ENCODE measurements around the gene ZFPM1. TPM values are rescaled to one million over a fixed set of nuclear protein-coding genes. Genes with fewer than 3 reads are reported as not detected.
"Not testable (repeated sequence)": the region's sequence is repeated elsewhere in the genome, so short reads cannot be mapped to it uniquely, and the experiment has no call there.

Gene ZFPM1
- total RNA-seq, 1 donor from 2014 or later = 5.5 TPM

DNA sequence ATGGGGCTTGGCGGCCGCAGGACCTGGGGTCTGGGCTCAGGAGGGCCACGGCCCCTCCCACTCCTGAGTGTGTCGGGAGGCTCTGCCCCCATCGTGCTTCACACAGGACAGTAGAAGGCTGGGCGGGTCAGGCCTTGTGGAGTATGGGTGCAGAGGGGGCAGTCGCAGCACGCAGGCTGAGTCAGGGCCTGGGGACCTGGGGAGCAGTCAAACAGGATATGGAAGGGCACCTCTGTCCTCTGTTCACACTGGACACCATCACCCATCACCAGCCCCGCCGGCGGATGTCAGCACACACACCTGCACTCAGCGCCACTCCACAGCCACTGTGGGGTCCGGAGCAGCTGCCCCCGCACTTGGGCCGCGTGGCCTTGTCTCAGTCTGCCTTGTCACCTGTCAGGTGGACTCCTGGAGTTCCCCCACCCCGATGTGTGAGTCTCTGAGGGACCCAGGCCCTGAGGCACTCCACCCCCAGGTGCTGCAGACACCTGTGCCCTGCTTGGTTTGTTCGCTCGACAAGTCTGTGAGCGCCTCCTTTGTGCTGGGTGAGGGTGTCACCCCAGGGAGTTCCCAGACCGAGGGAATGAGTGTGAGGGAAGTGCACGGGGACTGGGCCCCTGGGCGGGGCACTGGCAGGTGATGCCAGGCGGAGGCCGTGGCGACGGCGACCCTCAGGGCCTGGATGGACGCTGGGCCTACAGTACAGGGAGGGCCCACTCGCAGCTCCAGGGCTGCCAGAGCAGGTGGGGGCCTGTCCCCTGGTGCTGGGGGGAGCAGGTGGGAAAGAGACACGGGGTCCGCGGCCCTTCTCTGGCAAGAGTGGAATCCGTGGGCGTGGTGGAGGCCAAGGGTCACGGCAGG is 31.7 kb downstream of the ZFPM1 start:
- Histone ChIP-seq H3K9me3 (no peaks in the 10 kb centered on the region), H3K4me3 (no peak overlapping the region), H3K36me3 (no peaks in the 10 kb centered on the region), H3K27ac (no peak overlapping the region), H3K27me3 (no peaks in the 10 kb centered on the region), H3K4me1 (no peaks in the 10 kb centered on the region)
- no peak for TF ChIP-seq CTCF (IDR thresholded peaks at IDR 0.05)
- no peak for DNase-seq (ENCODE audit: low spot score in 2 of 2)
- intact Hi-C loops (cut with DNase I) = no loop called here

GRCh38 chr16:88485366-88485741 is 32.3 kb downstream of the ZFPM1 start:
- H3K27me3 ChIP-seq; DNase-seq (ENCODE audit: low spot score in 2 of 2); H3K36me3 ChIP-seq; H3K9me3 ChIP-seq; H3K4me3 ChIP-seq; H3K4me1 ChIP-seq; intact Hi-C loops (cut with DNase I); H3K27ac ChIP-seq: not testable (repeated sequence)

DNA sequence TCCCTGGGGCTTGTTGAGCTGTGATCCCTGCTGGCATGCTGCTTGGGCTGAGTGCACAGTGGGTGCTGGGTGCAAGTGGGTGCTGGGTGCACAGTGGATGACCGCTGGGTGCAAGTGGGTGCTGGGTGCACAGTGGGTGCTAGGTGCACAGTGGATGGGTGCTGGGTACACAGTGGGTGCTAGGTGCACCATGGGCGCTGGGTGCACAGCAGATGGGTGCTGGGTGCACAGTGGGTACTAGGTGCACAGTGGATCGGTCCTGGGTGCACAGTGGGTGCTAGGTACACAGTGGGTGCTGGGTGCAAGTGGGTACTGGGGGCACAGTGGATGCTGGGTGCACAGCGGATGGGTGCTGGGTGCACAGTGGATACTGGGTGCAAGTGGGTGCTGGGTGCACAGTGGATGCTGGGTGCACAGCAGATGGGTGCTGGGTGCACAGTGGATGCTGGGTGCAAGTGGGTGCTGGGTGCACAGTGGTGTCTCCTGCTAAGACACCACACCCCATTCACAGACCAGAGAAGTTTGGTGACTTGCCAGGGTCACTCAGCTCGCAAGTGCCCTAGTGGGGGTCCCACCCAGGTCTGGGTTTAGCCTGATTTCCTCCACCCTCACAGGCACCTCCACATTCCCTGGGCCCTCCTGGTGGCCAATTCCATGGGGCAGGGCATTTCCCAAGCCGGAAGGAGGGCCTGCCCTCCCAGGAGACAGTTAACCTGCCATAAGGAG is 33.5 kb downstream of the ZFPM1 start:
- Histone ChIP-seq H3K27ac (no peak overlapping the region), H3K36me3 (no peaks in the 10 kb centered on the region), H3K4me3 (no peak overlapping the region), H3K27me3 (no peaks in the 10 kb centered on the region), H3K4me1 (no peaks in the 10 kb centered on the region), H3K9me3 (no peaks in the 10 kb centered on the region)
- no peak for DNase-seq (ENCODE audit: low spot score in 2 of 2)
- intact Hi-C loops (cut with DNase I) = no loop called here
- TF ChIP-seq CTCF (IDR thresholded peaks at IDR 0.05) = no peak

GRCh38 chr16:88487124-88487432 is 34.0 kb downstream of the ZFPM1 start:
- no peaks in the 10 kb centered on the region for H3K4me1 ChIP-seq
- DNase-seq (ENCODE audit: low spot score in 2 of 2) = no peak
- H3K36me3 ChIP-seq = no peaks in the 10 kb centered on the region
- H3K9me3 ChIP-seq = no peaks in the 10 kb centered on the region
- no peak overlapping the region for H3K27ac ChIP-seq
- no peak overlapping the region for H3K4me3 ChIP-seq
- intact Hi-C loops (cut with DNase I) = no loop called here
- TF ChIP-seq CTCF (IDR thresholded peaks at IDR 0.05) = no peak
- no peaks in the 10 kb centered on the region for H3K27me3 ChIP-seq

GRCh38 chr16:88487920-88488851 is 35.1 kb downstream of the ZFPM1 start:
- intact Hi-C loops (cut with DNase I) = no loop called here
- no peak for TF ChIP-seq CTCF (IDR thresholded peaks at IDR 0.05)
- DNase-seq (ENCODE audit: low spot score in 2 of 2) = no peak
- Histone ChIP-seq H3K27ac (no peak overlapping the region), H3K4me3 (no peak overlapping the region), H3K4me1 (no peaks in the 10 kb centered on the region), H3K27me3 (no peaks in the 10 kb centered on the region), H3K36me3 (no peaks in the 10 kb centered on the region), H3K9me3 (no peaks in the 10 kb centered on the region)

Data from ascending aorta (tissue), 2 donors.